ENCODE results near the gene DERA. TPM values are rescaled to one million over a fixed set of nuclear protein-coding genes. Genes with fewer than 3 reads are reported as not detected.

Gene DERA
- total RNA-seq, 3 donors from 2014 or later = 28.8 to 51.7 (median 44.2) TPM

DNA sequence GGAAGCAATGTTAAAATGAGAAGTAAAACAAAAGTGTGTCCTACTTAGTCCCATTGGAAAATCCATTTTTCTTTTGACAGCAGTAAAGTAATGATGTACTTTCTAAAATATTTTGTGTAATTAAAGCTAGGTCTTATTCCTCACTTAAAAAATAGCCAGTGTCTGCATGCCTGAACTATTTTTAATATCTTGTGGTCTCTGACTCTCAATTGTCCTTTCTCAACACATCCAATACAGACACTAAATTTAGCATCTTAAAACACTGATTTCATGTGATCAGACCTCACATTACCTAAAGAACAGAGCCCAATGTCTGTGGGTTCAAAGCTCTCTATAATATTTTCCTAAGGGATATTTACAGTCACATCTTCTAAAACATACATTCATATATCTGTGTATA lies 108.0 kb downstream of the DERA start:
- TF ChIP-seq POLR2A (IDR thresholded peaks at IDR 0.05) (no peak), POLR2AphosphoS5 (IDR thresholded peaks at IDR 0.05) (no peak)
- TF ChIP-seq, protein P1, sequence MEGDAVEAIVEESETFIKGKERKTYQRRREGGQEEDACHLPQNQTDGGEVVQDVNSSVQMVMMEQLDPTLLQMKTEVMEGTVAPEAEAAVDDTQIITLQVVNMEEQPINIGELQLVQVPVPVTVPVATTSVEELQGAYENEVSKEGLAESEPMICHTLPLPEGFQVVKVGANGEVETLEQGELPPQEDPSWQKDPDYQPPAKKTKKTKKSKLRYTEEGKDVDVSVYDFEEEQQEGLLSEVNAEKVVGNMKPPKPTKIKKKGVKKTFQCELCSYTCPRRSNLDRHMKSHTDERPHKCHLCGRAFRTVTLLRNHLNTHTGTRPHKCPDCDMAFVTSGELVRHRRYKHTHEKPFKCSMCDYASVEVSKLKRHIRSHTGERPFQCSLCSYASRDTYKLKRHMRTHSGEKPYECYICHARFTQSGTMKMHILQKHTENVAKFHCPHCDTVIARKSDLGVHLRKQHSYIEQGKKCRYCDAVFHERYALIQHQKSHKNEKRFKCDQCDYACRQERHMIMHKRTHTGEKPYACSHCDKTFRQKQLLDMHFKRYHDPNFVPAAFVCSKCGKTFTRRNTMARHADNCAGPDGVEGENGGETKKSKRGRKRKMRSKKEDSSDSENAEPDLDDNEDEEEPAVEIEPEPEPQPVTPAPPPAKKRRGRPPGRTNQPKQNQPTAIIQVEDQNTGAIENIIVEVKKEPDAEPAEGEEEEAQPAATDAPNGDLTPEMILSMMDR (IDR thresholded peaks at IDR 0.05) = no peak
- Histone ChIP-seq H3K27me3 (no peaks in the 10 kb centered on the region), H3K4me3 (no peak overlapping the region), H3K36me3 (no peaks in the 10 kb centered on the region), H3K9me3 (peaks cover 6 to 22% of the 10 kb centered on the region in 2 donors), H3K27ac (no peak overlapping the region), H3K4me1 (no peaks in the 10 kb centered on the region)
- no peak for DNase-seq (ENCODE audit: low spot score in 2 of 2)
- intact Hi-C loops (cut with DNase I; ENCODE audit: low total_unique reads) = no loop called here

DNA sequence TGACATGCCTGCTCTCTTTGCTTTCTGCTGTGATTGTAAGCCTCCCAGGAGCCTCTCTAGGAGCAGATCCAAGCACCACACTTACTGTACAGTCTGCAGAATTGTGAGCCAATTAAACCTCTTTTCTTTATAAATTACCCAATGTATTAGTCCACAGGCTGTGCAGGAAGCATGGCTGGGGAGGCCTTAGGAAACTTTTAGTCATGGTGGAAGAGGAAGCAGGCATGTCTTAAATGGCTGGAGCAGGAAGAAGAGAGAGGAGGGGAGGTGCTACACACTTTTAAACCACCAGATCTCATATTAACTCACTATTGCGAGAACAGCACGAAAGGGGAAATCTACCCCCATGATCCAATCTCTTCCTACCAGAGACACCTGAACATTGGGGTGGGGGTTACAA lies 108.9 kb downstream of the DERA start:
- no peak overlapping the region for H3K4me3 ChIP-seq
- DNase-seq (ENCODE audit: low spot score in 2 of 2) = no peak
- H3K27me3 ChIP-seq = no peaks in the 10 kb centered on the region
- peaks cover 0 to 13% of the 10 kb centered on the region in 2 donors for H3K9me3 ChIP-seq
- intact Hi-C loops (cut with DNase I; ENCODE audit: low total_unique reads) = no loop called here
- H3K27ac ChIP-seq = no peak overlapping the region
- TF ChIP-seq POLR2A (IDR thresholded peaks at IDR 0.05) = no peak
- TF ChIP-seq POLR2AphosphoS5 (IDR thresholded peaks at IDR 0.05) = no peak
- TF ChIP-seq, protein P1 (IDR thresholded peaks at IDR 0.05) = no peak
- H3K4me1 ChIP-seq = no peaks in the 10 kb centered on the region
- no peaks in the 10 kb centered on the region for H3K36me3 ChIP-seq

DNA sequence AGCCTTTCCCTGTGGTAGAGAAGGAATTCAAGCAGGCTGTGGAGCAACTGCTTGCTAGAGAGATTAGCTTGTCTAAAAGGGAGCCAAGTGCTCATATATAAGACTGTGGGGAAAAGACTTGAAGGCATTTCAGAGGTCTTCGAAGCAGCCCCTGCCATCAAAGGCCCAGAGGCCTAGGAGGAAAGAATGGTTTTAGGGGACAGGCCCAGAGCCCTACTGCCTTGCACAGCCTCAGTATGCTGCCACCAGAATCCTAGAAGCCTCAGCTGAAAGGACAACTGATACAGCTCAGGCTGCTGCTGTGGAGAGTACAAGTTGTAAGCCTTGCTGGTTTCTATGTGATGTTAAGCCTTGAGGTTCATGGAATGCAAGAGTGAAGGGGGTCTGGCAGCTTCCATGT lies 109.9 kb downstream of the DERA start:
- intact Hi-C loops (cut with DNase I; ENCODE audit: low total_unique reads) = no loop called here
- no peak overlapping the region for H3K27ac ChIP-seq
- H3K4me3 ChIP-seq = no peak overlapping the region
- H3K9me3 ChIP-seq = peaks cover 0 to 13% of the 10 kb centered on the region in 2 donors
- no peaks in the 10 kb centered on the region for H3K36me3 ChIP-seq
- DNase-seq (ENCODE audit: low spot score in 2 of 2) = no peak
- H3K27me3 ChIP-seq = no peaks in the 10 kb centered on the region
- no peaks in the 10 kb centered on the region for H3K4me1 ChIP-seq
- TF ChIP-seq POLR2A (IDR thresholded peaks at IDR 0.05) = no peak

DNA sequence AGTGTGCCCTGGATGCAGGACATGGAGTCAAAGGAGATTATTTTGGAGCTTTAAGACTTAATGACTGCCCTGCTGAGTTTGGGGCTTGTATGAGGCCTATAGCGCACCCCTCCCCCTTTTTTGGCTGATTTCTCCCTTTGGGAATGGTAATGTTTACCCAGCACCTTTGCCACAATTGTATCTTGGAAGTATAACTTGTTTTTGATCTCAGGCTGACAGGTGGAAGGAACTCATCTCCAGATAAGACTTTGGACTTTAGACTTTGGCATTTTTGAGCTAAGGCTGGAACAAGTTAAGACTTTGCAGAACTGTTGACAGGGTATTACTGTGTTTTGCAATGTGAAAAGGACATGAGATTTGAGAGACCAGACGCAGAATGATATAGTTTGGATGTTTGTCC lies 110.5 kb downstream of the DERA start:
- Histone ChIP-seq H3K4me1 (no peaks in the 10 kb centered on the region), H3K27ac (no peak overlapping the region), H3K4me3 (no peak overlapping the region), H3K9me3 (peaks cover 0 to 13% of the 10 kb centered on the region in 2 donors), H3K27me3 (no peaks in the 10 kb centered on the region), H3K36me3 (no peaks in the 10 kb centered on the region)
- TF ChIP-seq POLR2AphosphoS5 (IDR thresholded peaks at IDR 0.05) = no peak
- TF ChIP-seq, protein P1 (IDR thresholded peaks at IDR 0.05) = no peak
- TF ChIP-seq POLR2A (IDR thresholded peaks at IDR 0.05) = no peak
- DNase-seq (ENCODE audit: low spot score in 2 of 2) = no peak
- intact Hi-C loops (cut with DNase I; ENCODE audit: low total_unique reads) = no loop called here

DNA sequence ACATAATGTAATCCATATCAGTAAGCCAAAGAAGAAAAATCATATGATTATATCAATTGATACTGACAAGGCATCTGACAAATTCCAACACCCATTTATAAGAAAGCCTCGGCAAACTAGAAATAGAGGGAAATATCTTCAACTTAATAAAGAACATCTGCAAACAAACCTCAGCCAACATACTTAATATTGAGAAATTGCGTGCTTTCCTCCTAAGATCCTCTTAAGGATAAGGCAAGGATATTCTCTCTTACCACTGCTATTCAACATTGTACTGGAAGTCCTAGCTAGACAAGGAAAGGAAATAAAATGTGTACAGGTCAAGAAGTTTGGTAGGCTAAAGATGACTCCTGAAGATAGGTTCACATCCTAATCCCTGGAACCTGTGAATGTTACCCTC lies 115.9 kb downstream of the DERA start:
- Histone ChIP-seq H3K4me1 (no peaks in the 10 kb centered on the region), H3K36me3 (no peaks in the 10 kb centered on the region), H3K4me3 (no peak overlapping the region), H3K27me3 (no peaks in the 10 kb centered on the region), H3K27ac (no peak overlapping the region), H3K9me3 (no peaks in the 10 kb centered on the region)
- intact Hi-C loops (cut with DNase I; ENCODE audit: low total_unique reads) = no loop called here
- DNase-seq (ENCODE audit: low spot score in 2 of 2) = no peak
- TF ChIP-seq, protein P1 (IDR thresholded peaks at IDR 0.05) = no peak
- TF ChIP-seq POLR2A (IDR thresholded peaks at IDR 0.05) (no peak), POLR2AphosphoS5 (IDR thresholded peaks at IDR 0.05) (no peak)

DNA sequence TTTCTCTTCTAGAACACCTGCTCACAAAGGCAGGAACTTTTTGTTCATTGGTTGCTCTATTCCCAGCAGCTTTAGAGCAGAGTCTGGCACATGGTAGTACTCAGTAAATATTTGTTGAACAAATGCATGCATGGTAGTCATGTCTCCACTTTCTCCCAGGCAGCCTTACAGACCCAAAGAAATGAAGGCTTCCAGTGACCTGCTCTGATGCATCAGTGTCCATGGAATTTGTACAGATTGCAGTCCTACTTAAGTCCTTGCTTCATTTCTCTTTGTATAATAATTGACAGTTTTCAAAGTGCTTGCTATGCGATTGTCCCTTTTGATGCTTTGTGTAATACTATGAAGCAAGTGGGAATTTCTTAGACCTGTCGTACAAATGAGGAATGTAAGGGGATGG lies 119.6 kb downstream of the DERA start:
- Histone ChIP-seq H3K4me1 (no peaks in the 10 kb centered on the region), H3K4me3 (no peak overlapping the region), H3K36me3 (no peaks in the 10 kb centered on the region), H3K9me3 (no peaks in the 10 kb centered on the region), H3K27ac (no peak overlapping the region), H3K27me3 (no peaks in the 10 kb centered on the region)
- TF ChIP-seq POLR2AphosphoS5 (IDR thresholded peaks at IDR 0.05) (no peak), POLR2A (IDR thresholded peaks at IDR 0.05) (no peak)
- TF ChIP-seq, protein P1 (IDR thresholded peaks at IDR 0.05) = no peak
- DNase-seq (ENCODE audit: low spot score in 2 of 2) = no peak
- intact Hi-C loops (cut with DNase I; ENCODE audit: low total_unique reads) = no loop called here

All from breast epithelium (tissue), 4 donors.